ENCODE measurements around the gene RELL1.
A peak's percentile ranks its signal among the peaks of the same experiment; 100 is the strongest.

RELL1 gene

DNA sequence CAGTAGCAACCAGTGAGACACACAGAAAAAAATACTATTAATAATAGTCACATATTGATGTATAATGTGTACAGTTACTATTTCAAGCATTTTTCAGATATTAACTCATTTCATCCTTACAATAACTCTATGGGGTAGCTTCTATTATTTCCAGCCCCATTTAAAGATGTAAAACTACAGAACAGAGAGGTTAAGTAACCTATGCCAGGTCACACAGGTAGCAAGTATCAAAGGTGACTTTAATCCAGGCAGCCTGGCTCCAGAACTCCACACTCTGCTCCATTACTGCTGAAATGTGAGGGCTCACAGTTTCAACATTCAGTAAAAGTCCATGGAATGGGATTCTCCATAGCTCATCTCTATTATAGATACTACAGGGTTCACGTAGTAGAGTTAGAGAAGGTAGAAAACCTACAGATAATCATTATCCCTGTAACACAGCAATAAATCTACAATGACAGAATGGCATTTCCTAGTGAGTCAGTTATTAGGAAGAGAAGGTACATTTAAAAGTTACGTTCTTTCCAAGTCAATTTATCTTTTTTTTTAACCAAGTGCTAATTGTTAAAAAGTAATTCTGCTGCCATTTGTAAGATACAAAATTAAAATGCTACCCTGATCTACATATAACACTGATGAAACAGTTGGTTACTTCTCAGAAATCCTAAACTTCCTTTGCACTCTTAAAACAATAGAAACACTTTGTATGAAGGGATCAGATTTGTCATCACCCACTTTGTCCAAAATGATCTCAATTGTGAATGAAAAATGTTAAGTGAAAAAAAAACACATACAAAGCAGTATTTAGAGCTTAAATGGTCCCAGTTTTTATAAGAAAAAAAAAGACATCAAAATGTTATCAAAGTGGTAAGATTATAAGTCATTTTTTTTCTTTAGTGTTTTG lies 18.7 kb downstream of the RELL1 start:
- no peak for FAIRE-seq
- no peak for DNase-seq (ENCODE audit: insufficient read length, low spot score)

DNA sequence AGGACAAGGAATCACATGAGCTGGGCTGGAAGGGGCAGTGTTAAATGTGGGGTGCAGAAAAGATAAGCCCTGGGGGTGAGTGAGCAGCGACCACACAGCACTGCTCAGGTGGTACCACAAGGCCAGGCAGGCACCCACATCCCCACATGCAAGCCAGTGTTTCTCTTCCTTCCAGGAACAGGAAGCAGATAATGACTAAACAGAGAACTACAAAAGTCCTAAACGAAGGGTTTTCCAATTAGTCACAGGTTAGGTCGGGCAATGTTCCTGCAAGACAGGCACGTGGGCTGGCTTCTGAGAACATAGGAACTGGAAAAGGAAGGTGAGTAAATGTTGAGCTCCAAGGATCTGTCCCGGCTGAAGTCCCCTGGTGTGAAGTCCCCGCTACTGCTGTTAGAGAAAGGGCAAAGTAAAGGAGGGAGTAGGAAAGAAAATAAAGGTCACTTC lies 19.5 kb downstream of the RELL1 start:
- DNase-seq (ENCODE audit: insufficient read length, low spot score), result peak; percentile 57

DNA sequence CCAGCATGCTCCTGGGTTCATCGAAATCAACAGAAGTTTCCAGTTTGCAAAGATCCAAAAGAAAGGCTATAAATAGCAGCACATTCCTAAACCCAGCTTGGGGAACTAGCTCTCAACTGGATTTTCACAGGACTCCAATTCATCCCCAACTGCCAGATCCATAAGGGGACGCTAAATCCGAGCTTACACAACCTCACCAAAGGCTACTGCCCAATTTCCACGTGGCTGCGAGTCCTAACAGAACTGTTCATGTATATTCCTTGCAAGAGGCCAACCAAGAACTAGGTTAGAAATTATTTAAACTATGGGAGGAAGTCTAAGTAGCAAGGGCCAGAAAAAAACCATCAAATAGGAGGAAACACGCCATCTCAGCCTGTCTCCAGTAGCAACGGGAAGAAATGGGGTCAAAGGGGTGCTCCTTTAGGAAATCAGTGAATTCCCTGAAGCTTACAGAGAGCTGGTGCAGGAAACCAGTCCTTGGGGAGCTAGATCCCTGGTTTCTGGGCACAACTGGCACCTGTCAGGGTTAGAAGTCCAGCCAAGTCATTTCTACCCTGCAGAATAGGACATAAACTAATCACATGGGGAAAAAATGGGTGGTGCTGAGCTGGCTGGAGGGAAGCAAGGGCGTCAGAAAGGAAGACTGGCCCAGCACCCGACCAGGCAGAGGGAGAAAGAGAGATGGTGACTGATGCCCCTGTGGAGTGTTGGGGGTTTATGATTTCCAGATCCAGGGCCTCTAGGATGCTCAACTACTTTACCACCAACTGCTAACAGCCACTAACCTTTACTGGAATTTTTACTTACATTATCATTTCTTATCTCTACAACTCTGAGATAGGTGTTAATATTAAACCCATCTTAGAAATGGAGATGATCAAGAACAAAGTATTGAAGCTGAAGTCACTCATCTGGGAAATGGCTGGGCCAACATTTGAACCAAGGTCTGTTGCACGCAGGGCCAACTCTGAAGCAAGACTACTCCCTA lies 20.5 kb downstream of the RELL1 start:
- DNase-seq (ENCODE audit: insufficient read length, low spot score) (no peak), FAIRE-seq (no peak)

More for the DNA sequence above, 19.5 kb downstream of the RELL1 start:
- FAIRE-seq, result no peak

DNA sequence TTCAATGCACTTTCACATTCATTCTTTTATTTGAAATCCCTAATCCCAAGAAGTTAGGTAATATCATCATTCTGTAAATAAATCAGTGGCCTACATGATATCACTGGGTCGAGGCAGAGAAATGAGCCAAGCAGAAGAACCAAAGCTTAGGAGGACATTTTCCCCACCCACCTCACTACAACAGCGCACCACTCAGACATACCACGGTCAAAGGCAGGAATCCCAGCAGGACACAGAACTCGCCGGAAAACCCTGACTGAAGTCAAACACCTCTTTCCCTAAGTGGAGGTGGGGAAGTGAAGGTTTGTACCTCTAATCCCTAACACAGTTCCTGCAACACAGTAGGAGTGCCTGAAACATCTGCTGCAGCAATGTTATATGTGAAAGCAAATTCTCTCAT lies 21.5 kb downstream of the RELL1 start:
- DNase-seq (ENCODE audit: insufficient read length, low spot score) (no peak), FAIRE-seq (no peak)

DNA sequence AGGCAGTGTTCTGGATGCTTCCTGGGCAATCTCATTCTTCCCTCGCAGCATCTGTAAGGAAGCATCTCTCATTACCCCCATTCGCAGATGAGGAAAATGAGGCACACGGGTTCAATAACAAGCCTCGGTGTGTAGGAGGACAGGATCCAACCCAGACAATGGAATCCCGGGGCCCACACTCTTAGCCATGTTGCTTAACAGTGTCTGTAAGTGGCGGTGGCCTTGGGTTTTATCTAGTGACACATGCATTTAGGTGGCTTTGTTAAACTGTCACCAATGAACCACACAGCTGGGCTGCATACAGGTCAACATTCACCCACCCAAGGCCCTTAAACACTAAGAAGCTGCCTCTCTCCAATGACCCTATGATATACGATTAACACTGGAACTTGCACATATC lies 22.6 kb downstream of the RELL1 start:
- FAIRE-seq (no peak), DNase-seq (ENCODE audit: insufficient read length, low spot score) (no peak)

DNA sequence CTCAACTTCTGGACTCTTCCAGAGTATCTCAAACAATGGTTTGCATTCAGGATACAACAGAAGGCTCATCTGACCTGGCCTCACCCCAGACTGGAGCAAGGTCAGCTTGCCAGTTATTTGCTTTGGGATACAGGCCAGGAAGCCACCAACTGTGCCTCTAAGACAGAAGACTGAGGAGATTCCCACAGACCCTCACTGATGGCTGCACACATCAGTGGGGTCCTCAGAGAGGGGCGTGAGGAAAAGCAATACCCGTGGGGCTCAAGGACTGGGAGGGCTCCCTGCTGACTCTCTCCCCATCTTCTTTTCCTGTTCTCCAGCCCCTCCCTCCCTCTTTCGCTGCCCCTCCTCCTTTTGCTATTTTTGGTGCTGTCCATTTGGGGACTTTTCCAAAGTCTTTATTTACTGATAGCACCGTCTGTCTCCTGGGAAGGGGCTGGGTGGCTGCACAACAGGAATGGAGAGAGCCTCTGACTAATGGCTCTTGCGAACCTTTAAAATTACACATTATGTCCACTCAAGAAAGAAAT lies 23.2 kb downstream of the RELL1 start:
- no peak for DNase-seq (ENCODE audit: insufficient read length, low spot score)
- no peak for FAIRE-seq

DNA sequence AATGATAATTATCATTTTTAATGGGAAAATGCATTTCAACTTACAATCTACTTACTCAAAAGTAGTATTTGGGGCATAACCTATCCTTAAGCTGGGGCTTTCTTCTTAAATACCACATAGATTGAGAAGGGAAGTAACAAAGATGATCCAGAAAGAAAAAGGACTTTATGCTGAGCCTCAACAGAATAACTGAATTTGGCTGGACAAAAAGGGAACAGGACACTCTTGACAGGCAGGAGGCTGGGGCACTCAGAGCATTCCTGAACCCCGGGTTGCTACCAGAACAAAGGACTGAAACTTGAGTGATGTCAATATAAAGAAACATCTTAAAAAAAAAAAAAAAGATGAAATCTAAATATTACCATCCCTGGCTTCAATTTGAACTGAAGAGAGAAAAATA lies 23.9 kb downstream of the RELL1 start:
- DNase-seq (ENCODE audit: insufficient read length, low spot score) (no peak), FAIRE-seq (no peak)

DNA sequence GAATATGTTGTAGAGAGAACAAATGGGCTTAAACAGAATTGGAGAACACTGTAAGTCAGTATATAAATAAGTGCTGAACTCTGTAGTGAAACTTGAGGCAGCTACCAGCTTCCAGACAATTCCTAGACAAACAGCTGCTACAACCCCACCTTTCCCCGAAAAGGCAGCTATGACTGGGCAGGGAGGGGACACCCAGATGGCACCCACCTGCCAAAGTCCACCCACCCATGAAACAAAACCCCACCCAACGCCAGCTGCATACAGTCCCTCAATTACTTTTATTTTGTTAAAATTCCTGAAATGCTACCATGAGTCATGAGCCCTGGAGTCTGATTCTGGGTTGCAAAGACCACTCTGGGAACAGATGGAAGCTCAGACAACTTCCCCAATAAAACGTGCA lies 24.4 kb downstream of the RELL1 start:
- FAIRE-seq (no peak), DNase-seq (ENCODE audit: insufficient read length, low spot score) (no peak)

DNA sequence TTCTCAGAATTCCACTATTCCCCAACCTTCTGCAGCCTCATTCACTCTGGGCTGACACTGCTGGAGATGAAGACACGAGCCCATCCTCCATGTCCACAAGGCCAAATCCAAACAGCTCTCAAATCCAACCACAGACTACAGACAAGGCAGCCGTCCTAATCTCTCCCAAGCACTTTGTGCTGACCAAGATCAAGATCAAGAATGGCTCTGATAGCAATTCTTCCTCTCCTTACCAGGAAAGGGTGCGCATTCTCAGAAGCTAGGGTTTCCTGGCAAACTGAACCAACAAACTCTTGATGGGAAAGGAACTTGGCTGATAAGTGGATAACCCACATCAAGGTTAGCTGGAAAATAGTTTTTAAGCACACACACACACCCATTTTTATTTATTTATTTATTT lies 26.5 kb downstream of the RELL1 start:
- no peak for FAIRE-seq
- DNase-seq (ENCODE audit: insufficient read length, low spot score), result no peak

DNA sequence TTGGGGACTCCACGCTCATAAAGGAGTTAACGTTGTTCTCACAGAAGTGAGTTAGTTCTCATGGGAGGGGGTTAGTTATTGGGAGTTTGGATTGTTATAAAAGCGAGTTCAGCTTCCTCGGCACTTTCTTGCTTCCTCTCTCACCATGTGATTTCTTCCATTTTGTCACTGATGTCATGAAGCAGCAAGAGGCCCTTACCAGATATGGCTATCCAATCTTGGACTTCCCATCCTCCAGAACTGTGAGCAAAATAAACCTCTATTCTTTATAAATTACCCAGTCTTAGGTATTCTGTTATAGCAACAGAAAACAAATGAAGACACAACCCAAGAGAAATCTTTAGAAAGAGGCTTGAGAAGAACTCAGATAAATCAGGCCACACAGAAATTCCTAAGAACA lies 29.5 kb downstream of the RELL1 start:
- FAIRE-seq, result no peak
- no peak for DNase-seq (ENCODE audit: insufficient read length, low spot score)

DNA sequence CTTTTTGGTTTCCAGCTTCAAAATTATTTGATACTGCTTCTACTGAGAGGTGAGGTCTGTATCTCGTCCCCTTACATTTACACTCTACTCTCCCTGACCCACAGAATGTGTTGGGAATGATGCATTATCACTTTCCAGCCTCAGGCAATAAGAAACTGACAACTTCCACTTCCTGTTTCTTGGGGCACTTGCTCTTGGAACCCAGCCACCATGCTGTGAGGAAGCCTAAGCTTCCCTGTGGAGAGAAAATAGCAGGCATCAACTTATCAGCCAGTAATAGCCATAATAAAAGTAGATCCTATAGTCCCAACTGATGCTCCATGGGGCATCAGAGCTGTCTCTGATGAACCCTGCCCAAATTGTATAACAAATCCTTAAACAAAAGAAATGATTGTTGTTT lies 32.6 kb downstream of the RELL1 start:
- DNase-seq (ENCODE audit: insufficient read length, low spot score) (no peak), FAIRE-seq (no peak)

DNA sequence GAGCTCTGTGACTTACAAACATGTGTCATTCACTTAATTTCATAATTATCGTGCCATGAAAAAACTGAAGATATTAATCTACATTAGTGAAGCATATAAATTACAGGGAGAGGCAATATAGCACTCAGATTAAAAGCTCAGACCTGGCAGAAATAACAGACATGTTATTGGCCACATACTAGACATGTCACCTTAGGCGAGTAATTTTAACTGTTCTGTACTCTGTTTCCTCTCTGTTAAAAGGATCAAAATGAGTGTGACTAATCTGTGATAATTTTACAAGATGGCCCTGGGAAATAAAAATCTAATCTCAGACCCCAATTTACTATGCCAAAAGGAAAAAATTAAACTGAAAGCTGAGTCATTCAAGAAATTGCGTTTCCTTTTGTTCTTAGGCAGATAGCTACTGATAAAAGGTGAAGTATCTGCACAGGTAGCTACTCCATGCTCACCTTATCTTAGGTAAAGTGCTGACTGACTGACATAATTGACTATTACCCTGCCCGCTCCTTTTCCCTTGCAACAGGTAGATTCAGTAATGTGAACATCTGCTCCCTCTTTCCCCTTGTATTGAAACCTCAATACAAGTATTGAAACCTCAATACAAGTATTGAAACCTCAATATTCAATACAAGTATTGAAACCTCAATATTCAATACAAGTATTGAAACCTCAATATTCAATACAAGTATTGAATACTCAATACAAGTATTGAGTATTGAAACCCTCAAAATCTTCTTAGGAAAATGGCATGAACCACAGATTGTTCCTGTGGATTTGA lies 33.2 kb downstream of the RELL1 start:
- FAIRE-seq, result no peak
- DNase-seq (ENCODE audit: insufficient read length, low spot score), result no peak

DNA sequence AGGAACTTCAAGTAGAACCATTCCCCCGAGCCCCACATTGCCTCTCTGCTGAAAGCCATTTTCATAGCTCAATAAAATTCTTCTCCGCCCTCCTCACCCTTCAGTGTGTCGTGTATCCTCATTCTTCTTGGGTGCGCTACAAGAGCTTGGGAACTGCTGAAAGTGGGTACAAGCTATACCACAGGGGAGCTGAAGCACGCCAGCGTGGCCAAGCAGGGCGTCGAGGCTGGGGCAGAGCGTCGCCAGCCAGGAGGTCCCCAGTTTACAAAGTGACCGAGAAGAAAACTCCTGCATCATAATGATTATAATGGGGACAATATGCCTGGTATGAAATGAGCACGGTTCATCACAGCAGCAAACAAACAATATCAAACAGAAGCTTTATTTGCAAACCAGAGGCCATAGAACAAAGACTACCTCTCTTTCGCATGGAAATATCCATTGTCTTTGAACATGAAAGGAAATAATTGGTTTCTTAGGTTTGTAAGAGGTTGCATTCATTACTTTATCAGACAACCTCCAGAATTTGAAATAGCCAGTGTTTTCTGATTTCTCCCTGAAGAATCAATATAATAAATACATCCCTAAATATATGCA lies 34.3 kb downstream of the RELL1 start:
- FAIRE-seq (no peak), DNase-seq (ENCODE audit: insufficient read length, low spot score) (no peak)

DNA sequence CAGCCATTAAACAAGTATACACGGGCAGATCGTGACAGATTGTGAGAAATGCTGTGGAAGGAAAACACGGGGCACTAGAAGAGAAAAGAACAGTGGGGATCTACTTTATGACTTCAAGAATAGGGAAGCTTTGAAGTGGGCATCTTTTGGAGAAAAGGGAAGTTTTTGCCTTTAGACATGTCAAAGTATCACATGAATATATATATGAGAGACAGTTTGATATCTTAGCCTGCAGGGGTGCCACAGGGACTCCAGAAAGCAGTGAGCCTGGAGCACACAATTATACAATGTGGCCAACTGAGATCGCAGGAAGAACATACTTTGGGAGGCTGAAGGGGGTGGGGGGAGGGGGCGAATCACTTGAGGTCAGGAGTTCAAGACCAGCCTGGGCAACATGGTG lies 35.7 kb downstream of the RELL1 start:
- DNase-seq (ENCODE audit: insufficient read length, low spot score) (no peak), FAIRE-seq (no peak)

DNA sequence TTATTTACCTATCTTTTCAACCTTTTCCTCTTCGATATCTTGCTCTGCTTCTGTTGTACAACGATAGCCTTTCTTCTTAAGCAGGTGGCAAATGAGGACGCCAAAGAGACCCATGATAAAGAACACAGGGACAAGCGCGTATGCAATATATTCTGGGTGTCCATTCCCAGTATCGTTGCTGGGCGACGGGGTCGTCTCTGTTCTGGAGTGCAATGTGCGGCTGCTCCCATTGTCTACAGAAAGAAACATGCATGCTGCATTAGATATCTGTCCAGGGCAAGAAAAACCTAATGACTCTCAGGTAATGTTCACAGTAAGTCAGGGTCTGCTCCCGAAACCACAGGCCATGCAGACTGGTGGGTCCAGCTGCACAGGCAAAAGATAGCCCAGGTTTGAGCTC lies 36.9 kb downstream of the RELL1 start:
- no peak for FAIRE-seq
- DNase-seq (ENCODE audit: insufficient read length, low spot score), result no peak

DNA sequence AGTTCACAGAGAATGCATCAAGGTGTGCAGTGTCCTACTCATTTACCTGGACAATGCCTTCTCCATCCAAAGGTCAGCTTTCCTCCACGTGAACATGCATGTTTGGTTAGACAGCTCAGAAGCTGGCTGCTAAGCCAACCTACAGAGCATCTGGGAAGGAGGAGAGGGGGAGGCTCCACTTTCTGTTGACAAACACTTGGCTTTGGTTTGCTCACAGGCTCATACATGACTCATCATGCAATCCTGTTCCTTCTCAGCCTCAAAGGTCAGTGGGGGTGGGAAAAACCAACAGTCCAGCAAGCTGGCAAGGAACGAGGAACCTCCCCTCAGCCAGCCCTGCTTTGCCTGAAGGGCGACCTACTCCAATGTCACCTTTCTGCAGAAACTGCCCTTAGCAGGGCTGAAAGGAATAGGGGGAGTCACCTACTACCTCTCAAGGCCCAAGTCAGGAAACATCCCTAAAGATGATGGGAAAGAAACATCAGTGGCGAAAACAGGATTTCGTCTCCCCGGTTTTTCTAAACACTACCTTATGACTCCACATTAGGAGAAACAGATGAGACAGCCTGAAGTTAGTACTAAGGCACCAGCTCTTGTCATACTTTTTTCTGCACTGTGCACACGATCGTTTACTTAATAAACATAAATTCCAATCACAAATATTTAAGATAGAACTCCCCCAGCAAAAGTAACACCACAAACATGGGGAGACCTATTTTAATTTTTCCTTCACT lies 37.9 kb downstream of the RELL1 start:
- FAIRE-seq, result peak; percentile 84

DNA sequence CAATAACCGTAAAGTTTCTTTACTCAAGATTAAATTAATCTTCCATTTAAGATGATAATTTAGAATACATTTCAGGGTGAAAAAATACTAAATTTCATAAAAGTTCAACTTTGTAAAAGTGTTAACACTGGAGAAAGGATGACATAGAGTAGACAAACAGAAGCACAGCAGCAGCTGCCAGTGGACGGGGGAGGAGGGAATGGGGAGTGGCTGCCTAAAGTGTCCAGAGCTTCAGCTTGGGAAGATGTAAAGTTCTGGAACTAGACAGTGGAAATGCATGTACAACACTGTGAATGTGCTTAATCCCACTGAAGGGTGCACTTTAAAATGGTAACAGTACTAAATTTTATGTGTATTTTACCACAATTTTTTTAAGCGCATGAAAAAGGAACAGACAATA lies 39.9 kb downstream of the RELL1 start:
- no peak for DNase-seq (ENCODE audit: insufficient read length, low spot score)
- no peak for FAIRE-seq

More for the DNA sequence above, 37.9 kb downstream of the RELL1 start:
- peak; percentile 86 for DNase-seq (ENCODE audit: insufficient read length, low spot score)

DNA sequence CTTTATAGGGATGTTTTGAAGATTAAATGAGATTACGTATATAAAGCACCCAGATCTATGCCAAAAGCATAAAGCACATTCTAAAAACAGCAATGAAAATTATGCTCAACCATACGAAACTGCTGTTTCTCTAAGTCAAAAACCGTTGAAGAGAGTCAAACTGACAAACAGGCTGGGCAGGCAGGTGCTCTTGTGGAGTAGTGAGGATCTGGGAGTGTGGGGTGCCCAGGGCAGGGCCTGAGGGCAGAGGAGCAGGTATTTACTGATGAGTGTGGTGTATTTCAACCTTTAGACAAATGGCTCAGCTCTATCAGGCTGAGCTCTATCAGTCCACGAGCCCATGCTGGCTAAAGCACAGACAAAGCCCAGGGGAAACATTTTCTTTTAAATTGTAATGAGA lies 40.4 kb downstream of the RELL1 start:
- FAIRE-seq, result no peak

DNA sequence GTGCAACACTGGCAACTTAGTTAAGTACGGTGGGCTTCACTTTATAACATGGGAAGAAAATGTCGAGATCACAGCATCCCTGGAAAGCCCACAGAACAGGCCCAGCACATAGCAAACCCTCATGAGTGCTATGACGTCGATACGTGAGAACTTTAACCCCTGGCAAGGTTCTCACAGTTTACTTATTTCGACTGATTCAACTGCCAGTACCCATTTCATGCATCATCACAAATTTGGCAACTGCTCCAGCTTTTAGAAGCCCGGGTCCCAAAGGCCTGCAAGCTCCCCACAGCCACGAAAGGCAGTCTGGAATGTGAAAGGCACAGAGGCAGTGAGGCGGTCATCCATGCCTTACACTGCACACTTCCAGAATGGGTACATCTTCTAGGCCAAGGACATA lies 41.2 kb downstream of the RELL1 start:
- no peak for DNase-seq (ENCODE audit: insufficient read length, low spot score)
- no peak for FAIRE-seq

More for the DNA sequence above, 40.4 kb downstream of the RELL1 start:
- DNase-seq (ENCODE audit: insufficient read length, low spot score), result no peak
